HG03039 (cell line): Measurements from ENCODE around the gene TBCA.
"Not testable (repeated sequence)": the region's sequence is repeated elsewhere in the genome, so short reads cannot be mapped to it uniquely, and the experiment has no call there.

Source experiments
- ATAC-seq: cut with Tn5 transposase; IDR thresholded peaks from one replicate; pipeline ENCODE4 v1.9.1; 2021; ENCODE audit warnings: mild to moderate bottlenecking, moderate library complexity; ENCODE audit not compliant: unreplicated experiment

The TBCA gene

GRCh38 chr5:77773734-77774280 is 2.3 kb downstream of the TBCA start:
- ATAC-seq: no peak

GRCh38 chr5:77772729-77773128 is 3.4 kb downstream of the TBCA start:
- ATAC-seq: no peak

- ATAC-seq: no peak
These were observed 4.7 kb downstream of the TBCA start for GRCh38 chr5:77771452-77771851.

DNA sequence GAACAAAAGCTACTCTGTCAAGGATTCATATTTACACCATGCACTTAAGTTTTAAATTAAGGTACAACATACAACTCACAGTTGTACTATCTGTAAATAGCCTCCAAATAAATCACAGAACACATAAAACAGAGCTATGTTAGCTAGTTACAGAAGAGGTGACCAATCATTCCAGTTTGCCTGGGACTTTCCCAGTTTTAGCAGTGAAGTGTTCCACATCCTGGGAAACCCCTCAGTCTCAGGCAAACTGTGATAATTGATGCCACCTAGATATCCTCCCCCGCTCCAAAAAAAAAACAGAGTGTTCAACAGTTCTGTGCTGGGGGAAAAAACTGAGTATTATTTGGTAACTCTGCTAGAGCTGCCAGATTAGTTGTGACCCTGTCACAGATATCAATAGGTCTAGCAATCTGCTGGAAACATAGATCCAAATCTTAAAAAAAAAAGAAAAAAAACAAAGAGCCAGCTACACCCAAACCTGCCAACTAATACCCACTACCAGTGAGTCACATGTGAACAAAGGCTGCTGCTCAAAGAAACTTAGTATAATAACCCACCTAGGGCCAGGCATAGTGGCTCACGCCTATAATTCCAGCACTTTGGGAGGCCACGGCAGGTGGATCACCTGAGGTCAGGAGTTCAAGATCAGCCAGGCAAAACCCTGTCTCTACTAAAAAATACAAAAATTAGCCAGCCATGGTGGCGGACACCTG is 5.7 kb downstream of the TBCA start:
- ATAC-seq: no peak

- ATAC-seq: no peak
These were observed 7.2 kb downstream of the TBCA start for GRCh38 chr5:77768978-77769377.

- no peak for ATAC-seq
These were observed 8.8 kb downstream of the TBCA start for GRCh38 chr5:77767301-77767700.

DNA sequence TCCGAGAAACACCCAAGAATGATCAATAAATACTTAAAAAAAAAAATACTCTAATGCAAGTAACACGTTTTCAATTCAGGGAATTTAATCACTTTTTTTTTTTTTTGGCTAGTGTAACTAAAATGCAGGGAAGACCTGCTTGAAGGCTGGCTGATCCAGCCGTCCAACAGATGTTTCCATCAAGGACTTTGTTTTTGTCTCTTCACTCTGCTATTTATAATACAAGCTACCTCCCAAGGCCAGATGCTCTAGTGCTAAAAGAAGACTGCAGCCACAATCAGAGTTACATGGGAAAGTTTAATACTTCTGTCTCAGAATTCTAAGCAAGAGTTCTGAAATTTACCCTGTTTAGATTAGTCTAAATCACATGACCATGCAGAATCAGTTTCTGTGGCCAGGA is 14.5 kb downstream of the TBCA start:
- no peak for ATAC-seq

DNA sequence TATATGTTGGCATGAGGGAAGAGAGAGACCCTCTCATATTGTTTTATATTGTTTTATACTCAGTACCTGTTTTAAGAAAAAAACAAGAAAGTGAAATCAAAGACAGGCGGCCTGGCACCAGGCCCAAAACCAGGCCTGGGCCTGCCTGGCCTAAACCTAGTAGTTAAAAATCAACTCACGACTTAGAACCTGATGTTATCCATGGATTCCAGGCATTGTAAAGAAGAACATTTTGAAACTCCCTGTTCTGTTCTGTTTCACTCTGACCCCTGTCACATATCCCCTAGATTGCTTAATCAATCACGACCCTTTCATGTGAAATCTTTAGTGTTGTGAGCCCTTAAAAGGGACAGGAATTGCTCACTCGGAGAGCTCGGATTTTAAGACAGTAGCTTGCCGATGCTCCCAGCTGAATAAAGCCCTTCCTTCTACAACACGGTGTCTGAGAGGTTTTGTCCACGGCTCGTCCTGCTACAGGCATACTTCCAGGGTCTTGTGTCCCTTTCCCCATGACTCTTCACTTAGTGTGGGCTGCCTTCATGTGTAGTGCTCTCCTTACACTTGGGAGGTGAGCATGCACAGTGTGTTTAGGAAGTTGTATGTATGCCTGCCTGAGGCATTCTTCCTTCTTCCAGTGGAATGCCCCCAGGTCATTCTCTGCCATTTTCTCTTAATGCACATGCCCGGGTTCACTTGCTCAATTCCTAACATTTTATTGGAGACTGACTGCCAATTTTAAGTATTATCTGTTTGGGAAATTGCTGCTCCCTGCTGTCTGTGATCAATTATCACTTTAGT is 17.8 kb downstream of the TBCA start:
- ATAC-seq: no peak

DNA sequence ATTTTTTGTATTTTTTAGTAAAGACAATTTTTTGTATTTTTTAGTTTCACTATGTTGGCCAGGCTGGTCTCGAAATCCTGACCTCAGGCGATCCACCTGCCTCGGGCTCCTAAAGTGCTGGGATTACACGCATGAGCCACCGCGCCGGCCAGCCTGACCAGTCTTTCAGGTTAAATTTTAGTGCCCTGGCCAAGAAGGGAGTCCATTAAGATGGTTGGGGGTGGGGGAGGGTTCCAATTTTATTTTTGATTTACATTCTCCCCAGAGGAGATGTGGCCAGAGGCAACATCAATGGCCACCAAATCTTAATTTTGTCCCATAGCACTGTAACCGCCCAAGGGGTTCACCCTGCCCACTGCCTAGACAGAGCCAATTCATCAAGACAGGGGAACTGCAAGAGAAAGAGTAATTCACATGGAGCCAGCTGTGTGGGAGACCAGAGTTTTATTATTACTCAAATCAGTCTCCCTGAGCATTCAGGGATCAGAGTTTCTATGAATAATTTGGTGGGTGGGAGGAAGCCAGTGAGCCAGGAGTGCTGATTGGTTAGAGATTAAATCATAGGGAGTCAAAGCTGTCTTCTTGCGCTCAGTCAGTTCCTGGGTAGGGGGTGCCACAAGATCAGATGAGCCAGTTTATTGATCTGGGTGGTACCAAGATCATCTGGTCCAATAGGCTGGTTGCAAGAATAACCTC is 24.7 kb downstream of the TBCA start:
- ATAC-seq: no peak

DNA sequence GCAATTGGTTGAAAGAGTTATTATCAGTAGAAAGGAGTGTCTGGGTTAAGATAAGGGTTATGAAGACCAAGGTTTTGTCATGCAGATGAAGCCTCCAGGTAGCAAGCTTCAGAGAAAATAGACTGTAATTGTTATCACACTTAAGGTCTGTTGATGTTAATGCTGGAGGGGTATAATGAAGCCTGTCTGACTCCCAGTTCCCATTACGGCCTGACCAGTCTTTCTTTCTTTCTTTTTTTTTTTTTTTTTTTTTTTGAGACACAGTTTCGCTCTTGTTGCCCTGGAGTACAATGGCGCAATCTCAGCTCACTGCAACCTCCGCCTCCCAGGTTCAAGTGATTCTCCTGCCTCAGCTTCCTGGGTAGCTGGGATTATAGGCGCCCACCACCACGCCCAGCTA is 25.2 kb downstream of the TBCA start:
- not testable (repeated sequence) for ATAC-seq

DNA sequence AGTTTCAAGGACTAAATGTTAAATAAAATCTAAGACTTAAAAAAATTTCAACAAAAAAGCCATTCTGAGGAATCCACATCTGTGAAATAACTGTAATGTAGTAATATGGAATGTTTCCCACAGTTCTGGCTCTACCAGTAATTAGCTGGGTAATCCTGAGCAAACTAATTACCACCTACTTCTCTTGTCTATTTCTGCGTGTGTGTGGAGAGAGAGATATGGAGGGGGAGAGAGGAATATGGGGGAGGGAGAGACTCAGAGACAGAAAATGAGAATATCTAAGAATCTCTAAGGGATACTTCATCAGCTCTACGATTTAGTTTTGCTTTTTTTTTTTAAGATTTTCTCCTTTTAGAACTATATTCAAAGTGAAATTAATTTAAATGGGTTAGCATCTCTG is 28.0 kb downstream of the TBCA start:
- no peak for ATAC-seq

- ATAC-seq: no peak
These were observed 32.0 kb downstream of the TBCA start for GRCh38 chr5:77744116-77744515.

DNA sequence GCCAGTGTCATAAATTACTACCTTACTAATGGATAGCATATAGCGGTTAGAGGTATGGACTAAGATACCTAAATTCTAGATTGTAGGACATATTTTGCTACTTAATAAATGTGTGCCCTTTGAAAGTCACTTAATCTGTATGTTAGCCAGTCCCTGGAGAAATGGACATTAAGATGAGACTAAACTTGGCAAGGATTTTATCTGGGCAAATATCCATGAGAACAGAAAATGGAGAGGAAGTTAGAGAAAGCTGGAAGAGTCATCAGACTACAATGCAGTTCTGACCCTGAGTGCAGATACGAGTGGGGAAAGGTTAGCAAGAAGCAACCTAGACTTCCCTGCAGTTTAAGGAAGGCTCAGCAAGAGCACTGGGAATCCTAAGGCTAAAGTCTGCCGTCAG is 33.0 kb downstream of the TBCA start:
- ATAC-seq: no peak

DNA sequence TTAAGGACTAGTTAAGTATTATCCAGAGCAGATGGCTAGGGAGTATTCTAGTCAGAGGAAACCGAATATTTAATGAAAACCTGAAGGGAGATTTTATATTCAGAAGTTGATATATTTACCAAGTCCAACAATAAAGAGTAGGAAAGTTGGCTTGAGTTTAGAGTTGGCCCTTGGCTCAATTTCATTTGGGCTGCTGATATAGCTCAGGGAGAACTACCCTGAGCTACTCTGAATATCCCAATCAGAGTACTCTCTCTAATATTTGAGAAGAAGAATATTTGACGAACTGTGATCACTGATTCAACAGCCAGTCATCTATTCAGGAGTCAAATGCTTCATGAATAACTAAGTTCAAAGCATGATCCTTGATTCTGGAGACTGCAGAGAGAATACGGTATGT is 34.5 kb downstream of the TBCA start:
- no peak for ATAC-seq

- no peak for ATAC-seq
These were observed 41.3 kb downstream of the TBCA start for GRCh38 chr5:77734885-77735284.

GRCh38 chr5:77733130-77733529 is 43.0 kb downstream of the TBCA start:
- no peak for ATAC-seq

DNA sequence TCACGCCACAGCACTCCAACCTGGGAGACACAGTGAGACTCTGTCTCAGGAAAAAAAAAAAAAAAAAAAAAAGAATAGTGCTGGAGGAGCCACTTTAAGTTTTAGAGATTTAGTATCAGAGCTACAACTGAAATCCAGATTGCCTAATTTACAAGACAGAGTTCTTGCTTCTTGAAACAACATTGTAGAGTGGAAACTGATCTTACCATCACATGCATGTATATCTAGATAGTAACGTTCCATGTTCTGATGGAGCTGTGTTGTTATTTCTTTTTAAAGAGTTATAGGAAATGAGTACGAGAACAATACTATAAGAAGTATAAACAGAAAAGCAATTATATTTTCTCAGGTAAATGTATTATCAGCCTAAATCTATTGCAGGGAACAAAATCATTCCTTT is 48.9 kb downstream of the TBCA start:
- no peak for ATAC-seq

DNA sequence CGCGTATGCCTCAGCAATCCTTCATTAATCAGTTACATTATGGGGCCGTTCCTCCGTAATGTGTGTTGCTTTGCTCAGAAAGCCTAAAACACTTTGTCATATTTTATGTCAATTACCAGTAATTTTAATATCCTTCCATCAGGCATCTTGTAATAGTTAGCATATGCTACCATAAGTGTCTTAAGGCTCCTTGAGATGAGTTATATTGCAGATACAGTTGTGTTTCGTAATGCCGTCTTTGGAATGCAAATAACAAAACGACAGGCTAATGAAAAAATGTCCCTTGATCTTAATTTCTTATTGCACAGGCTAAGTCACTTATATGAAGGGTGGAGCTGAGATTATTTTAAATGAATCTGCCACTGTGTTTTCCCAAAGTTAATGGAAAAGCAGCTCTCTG is 50.5 kb downstream of the TBCA start:
- no peak for ATAC-seq

DNA sequence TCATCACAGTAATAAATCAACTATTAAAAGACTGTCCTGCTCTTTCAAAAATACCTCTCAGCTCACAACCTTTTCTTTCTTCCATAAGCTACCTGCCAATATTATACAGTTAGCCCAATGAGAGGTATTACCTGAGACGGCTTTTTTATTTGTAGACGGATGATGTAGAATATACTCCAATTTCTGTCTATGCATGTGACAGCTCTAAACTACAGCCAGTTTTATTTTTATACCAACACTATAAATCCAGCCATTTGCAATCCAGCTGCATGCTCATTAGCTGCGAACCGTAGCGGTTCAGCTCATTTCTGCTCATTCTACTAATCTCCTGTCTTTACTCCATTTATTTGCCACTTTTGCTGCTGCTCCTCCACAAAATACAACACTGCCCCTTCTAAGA is 51.2 kb downstream of the TBCA start:
- no peak for ATAC-seq

DNA sequence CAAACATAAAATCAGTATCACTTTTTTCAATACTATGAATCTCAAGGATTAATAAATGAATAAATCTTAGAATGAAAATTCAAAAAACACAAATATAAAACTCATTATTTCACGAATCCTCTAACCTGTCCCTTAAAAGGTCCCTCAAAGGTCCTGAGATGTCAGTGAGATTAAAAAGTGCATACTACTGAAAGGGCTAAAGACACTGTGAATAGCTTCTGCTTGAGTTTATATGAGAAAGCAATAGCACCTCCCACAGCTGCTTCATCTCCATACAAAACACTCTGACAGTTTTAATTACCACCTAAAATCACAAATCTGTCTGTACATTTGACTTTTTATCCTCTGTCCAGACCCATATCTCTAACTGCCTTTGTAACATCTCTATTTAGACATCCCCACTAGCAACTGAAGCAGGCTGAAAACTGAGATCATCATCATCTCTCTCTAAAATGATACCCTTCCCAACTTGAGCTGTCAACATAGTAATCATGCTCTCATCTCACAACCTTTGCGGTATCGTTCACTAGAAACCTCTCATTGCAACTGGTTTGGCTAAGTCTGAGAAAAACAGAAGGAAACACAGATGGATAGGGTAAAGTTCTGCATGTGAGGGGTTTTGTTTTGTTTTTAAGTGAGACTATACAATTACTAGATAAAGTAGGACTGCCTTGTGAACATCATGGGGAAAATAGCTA is 56.3 kb downstream of the TBCA start:
- ATAC-seq: no peak
